ENCODE results near the gene ADGRG1.

Gene ADGRG1

DNA sequence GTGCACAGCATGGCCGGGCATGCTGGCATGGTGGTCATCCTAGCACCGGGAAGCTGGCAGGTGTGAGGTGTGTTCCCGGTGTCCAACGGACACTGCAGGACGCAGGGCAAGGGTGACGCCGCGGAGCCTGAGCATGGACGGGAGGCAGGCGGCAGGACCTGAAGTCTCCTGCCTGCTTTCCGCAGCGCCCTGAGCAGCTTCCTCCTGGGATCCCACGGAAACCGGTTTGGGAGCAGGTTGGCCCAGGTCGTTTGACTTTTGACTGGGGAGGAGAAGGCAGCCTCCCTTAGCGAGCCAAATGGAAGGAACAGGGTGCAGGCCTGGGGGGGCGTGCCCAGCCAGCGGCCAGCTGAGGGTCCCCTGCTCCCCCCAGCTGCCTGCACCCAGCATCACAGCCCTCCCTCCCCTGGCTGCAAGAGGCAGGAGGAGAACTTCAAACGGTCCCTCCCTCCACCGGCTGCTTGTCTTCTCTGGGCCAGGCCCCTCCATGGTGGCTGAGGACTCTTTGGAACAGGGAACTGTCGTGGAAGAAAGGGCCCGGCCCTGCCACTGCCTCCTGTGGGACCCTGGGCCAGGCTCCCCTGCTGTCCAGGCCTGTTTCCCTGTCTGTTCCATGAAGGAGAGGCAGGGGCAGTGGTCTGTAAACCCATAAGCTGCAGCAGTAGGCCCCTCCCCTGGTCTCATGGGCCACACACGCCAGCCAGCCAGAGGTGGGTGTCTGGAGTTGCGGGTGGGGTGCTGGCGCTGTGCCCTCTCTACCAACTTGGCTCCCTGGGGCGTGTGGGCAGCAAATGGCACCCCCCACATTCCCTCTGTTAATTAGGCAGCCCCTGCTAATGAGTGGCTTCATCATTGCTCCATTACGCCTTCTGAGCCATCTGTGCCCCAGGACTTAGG is 7.8 kb upstream of the ADGRG1 start:
- no peak for DNase-seq (ENCODE audit: low spot score)

- no peak for DNase-seq (ENCODE audit: low spot score)
These were observed 6.7 kb upstream of the ADGRG1 start for GRCh38 chr16:57621521-57622271.

- DNase-seq (ENCODE audit: low spot score): no peak
These were observed 5.8 kb upstream of the ADGRG1 start for GRCh38 chr16:57622361-57623250.

DNA sequence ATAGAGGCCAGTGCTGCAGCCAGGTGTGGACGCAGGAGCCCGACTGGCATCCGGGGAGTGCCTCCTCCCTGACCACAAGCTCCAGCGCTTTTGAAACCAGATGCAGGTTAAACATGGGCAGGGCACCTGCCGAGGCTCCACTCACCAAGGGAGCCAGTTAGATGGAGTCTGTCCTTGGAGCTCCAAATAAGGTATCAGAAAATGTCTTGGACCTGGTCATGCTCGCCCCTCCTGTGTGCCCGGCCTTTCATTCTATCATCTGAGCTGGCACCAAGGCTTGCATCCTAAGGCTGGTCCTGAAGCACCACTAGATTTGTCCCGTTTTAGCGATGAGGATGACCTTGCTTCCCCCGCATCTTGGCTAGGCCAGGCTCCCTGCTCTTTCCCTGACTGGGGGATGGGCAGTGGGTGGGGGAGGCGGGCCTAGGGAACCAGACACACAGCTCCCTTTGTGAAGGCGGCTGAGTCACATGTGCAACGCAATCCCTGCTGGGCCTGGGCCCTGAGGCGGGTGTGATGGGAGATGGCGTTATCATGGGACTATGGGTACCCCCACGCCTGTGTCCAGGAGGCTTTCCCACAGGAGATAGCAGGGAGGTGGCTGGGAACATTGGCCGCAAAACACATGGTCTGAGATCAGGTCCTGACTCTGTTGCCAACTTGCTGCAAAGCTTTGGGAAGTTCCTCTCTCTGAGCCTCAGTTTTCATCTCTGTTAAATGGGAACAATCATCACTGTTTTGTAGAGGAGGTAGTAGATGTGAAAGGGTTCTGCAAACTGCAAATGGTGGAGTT is 5.0 kb upstream of the ADGRG1 start:
- DNase-seq (ENCODE audit: low spot score): no peak

DNA sequence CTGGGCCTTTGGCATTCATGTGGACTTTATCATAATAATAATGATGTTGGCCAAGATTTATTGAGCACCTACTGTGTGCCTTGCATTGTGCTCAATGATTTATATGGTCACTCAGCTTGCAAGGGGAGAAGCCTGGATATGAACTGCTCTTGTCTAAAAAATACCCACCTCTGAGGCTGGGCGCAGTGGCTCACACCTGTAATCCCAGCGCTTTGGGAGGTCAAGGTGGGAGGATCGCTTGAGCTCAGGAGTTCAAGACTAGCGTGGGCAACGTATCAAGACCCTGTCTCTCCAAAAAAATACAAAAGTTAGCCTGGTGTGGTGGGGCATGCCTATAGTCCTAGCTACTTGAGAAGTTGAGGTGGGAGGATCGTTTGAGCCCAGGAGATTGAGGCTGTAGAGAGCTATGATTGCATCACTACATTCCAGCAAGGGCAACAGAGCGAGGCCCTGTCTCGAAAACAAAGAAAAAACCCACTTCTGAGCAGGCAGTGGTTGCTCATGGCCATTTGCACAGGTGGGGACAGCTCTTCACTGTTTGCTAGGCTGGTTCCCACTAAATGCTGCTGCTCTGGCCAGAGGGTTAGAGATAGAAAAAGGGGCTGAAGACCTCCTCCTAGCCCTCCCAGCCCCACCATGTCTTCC is 4.3 kb upstream of the ADGRG1 start:
- no peak for DNase-seq (ENCODE audit: low spot score)

GRCh38 chr16:57624806-57625500 is 3.5 kb upstream of the ADGRG1 start:
- DNase-seq (ENCODE audit: low spot score): no peak

- DNase-seq (ENCODE audit: low spot score): no peak
These were observed 1.8 kb upstream of the ADGRG1 start for GRCh38 chr16:57626420-57627170.

DNA sequence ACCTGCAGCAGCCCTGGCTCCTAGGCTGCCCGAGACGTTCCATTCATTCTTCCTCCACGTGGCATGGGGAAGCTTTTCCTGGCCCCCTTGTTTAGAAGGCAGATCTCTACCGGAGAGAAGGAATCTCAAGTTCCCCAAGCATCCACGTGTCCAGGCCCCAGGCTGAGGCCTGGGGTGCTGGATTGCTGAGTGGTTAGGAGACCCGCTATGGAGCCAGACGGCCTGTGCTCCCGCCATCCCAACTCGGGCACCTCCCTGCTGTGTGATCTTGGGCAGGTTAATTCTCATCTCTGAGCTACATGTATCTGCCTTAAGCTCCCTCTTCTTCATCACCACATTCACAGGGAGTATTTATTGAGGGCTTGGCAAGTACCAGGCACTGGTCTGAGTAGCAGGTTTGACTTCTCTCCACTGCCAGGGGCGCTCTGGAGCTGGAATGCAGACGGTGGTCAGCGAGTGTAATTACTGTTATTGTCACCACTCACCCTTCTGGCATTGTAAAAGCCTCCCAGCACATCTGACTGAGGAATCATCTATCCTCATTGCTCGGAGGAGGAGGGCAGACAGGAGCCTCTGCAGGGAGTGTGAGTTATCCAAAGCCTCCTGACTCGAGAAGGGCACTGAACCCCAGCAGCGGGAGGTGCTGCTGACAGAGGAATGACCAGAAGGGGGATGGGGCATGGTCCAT is 1.1 kb upstream of the ADGRG1 start:
- no peak for DNase-seq (ENCODE audit: low spot score)

GRCh38 chr16:57628783-57629293 is 408 bp downstream of the ADGRG1 start:
- no peak for DNase-seq (ENCODE audit: low spot score)

GRCh38 chr16:57629516-57630406 is 1.3 kb downstream of the ADGRG1 start:
- DNase-seq (ENCODE audit: low spot score): no peak

DNA sequence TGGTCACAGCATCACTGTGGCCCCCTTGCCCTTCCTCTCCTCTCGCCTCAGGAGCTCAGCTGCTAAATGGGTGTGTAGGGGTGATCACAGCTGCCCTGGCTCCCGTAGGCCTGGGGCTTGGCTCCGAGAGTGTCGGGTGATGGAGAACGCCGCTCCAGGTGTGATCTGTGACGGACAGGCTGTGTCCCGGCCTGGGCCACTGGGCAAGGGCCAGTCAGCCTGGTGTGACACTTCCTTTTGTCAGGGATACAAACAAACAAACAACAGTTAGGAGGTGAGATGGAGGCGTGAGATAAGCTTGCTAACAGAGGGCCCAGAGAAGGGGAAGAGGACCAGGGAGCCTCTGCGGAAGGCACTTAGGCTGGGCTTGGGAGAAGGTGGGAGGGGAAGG is 2.0 kb downstream of the ADGRG1 start:
- DNase-seq (ENCODE audit: low spot score): no peak

- no peak for DNase-seq (ENCODE audit: low spot score)
These were observed 2.8 kb downstream of the ADGRG1 start for GRCh38 chr16:57630931-57631845.

GRCh38 chr16:57632568-57632967 is 4.1 kb downstream of the ADGRG1 start:
- DNase-seq (ENCODE audit: low spot score): no peak

GRCh38 chr16:57633383-57634064 is 5.1 kb downstream of the ADGRG1 start:
- no peak for DNase-seq (ENCODE audit: low spot score)

DNA sequence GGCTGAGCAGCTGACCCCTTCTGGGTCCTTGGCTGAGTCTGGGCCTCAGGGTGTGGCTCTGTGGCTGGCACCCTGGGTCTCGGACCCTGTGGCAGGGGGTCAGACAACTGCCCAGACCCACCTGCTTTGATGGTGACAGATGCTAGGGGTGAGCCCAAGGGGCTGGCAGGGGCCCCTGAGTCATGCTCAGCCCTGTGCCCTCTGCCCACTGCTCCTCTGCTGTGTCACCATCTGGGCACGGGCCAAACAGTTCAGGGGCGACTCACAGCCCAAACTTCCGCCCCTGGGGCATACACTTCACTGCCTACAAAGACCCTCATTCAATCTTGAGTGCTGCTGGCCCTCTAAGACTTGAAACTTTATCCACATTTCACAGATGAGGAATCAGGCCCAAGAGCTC is 5.7 kb downstream of the ADGRG1 start:
- no peak for DNase-seq (ENCODE audit: low spot score)

Data from activated CD4-positive, alpha-beta T cell treated with anti-CD3 and anti-CD28 coated beads, Interleukin-2, Interleukin-4, amounts not matched to agents 100 ng/mL and 50 ng/mL, durations not matched to agents 16 hours and 8 hours (primary cell).